Measurements from ENCODE around the gene IGSF6. TPM values are rescaled to one million over a fixed set of nuclear protein-coding genes. Genes with fewer than 3 reads are reported as not detected.

The IGSF6 gene
- total RNA-seq, 4 donors from 2014 or later = 0.76 to 7.4 (median 1.3) TPM; not detected in 1

DNA sequence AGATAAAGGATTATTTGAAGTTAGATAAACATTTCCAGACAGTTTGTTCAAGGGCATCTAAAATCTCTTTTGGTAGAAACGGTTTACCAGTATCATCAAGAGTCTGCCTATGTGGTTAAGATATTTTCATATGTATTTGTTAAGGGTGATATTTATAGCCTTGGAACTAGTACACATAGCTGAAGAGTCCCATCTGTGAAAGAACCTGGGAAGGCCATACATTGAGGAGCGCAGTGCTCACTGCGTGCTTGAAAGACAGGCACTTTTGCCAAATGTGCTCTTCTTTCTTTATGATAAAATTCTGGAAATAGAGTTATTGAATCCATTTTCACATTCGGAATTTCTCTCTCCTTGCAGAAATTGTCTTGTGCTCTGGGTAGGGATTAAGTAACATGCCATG lies 7.7 kb downstream of the IGSF6 start:
- no peak for TF ChIP-seq POLR2A (IDR thresholded peaks at IDR 0.05)
- TF ChIP-seq, protein P1, sequence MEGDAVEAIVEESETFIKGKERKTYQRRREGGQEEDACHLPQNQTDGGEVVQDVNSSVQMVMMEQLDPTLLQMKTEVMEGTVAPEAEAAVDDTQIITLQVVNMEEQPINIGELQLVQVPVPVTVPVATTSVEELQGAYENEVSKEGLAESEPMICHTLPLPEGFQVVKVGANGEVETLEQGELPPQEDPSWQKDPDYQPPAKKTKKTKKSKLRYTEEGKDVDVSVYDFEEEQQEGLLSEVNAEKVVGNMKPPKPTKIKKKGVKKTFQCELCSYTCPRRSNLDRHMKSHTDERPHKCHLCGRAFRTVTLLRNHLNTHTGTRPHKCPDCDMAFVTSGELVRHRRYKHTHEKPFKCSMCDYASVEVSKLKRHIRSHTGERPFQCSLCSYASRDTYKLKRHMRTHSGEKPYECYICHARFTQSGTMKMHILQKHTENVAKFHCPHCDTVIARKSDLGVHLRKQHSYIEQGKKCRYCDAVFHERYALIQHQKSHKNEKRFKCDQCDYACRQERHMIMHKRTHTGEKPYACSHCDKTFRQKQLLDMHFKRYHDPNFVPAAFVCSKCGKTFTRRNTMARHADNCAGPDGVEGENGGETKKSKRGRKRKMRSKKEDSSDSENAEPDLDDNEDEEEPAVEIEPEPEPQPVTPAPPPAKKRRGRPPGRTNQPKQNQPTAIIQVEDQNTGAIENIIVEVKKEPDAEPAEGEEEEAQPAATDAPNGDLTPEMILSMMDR (IDR thresholded peaks at IDR 0.05) = no peak
- Histone ChIP-seq H3K27ac (peak overlapping the region; percentile 64 to 80 (median 71)), H3K4me1 (peaks cover 0 to 27% (median 22%) of the 10 kb centered on the region in 4 donors), H3K27me3 (no peaks in the 10 kb centered on the region), H3K9me3 (no peaks in the 10 kb centered on the region), H3K36me3 (no peaks in the 10 kb centered on the region), H3K4me3 (peak overlapping the region in 1 of 4 donors; percentile 28)
- no peak for DNase-seq

- no peak overlapping the region for H3K27ac ChIP-seq
- H3K4me3 ChIP-seq = no peak overlapping the region
- TF ChIP-seq POLR2A (IDR thresholded peaks at IDR 0.05) = no peak
- TF ChIP-seq, protein P1 (IDR thresholded peaks at IDR 0.05) = no peak
- peaks cover 0 to 27% (median 22%) of the 10 kb centered on the region in 4 donors for H3K4me1 ChIP-seq
- H3K27me3 ChIP-seq = no peaks in the 10 kb centered on the region
- H3K36me3 ChIP-seq = no peaks in the 10 kb centered on the region
- no peak for DNase-seq
- H3K9me3 ChIP-seq = no peaks in the 10 kb centered on the region
These were observed 8.6 kb downstream of the IGSF6 start for GRCh38 chr16:21643785-21644184.

DNA sequence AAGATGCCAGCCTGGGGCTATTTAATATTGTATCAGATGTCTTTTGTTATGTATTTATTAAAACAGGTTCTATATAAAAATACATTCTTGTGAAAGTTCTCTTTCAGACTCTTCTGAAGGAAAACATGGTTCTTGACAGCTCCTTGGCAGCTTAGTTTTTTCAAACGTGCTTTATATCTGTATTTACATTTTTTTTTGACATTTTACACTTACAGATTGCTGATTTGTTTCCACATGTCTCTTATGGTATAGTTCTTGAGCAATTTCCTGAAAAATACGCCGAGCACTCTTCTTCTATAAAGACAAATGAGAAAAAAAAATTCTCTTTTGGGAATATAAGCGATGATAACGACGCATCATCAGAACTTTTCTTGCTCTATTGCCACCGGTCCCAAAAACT lies 9.5 kb downstream of the IGSF6 start:
- no peak overlapping the region for H3K4me3 ChIP-seq
- no peaks in the 10 kb centered on the region for H3K36me3 ChIP-seq
- no peak for DNase-seq
- no peaks in the 10 kb centered on the region for H3K9me3 ChIP-seq
- TF ChIP-seq, protein P1 (IDR thresholded peaks at IDR 0.05) = no peak
- no peak for TF ChIP-seq POLR2A (IDR thresholded peaks at IDR 0.05)
- no peak overlapping the region for H3K27ac ChIP-seq
- H3K27me3 ChIP-seq = no peaks in the 10 kb centered on the region
- H3K4me1 ChIP-seq = peaks cover 0 to 25% (median 19%) of the 10 kb centered on the region in 4 donors

DNA sequence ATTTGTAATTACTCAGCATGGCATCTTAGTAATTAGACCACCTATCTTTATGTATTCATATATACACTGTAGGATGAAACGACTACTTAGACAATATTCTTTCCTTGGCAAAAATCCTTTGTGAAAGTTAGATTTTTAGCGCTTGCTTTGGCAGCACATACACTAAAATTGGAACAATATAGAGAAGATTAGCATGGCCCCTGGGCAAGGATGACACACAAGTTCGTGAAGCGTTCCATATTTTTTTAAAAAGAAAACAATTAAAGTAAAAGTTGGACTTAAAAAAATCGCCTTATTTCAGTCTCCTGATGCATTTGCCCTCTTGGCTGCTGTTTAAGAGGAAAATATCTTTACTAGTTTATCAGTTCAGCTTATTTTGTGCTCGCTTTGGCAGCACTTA lies 10.5 kb downstream of the IGSF6 start:
- H3K4me3 ChIP-seq = no peak overlapping the region
- no peak for DNase-seq
- H3K4me1 ChIP-seq = peaks cover 0 to 19% (median 13%) of the 10 kb centered on the region in 4 donors
- no peaks in the 10 kb centered on the region for H3K27me3 ChIP-seq
- no peaks in the 10 kb centered on the region for H3K36me3 ChIP-seq
- TF ChIP-seq, protein P1 (IDR thresholded peaks at IDR 0.05) = no peak
- TF ChIP-seq POLR2A (IDR thresholded peaks at IDR 0.05) = no peak
- no peaks in the 10 kb centered on the region for H3K9me3 ChIP-seq
- H3K27ac ChIP-seq = no peak overlapping the region

- no peak overlapping the region for H3K4me3 ChIP-seq
- TF ChIP-seq, protein P1 (IDR thresholded peaks at IDR 0.05) = no peak
- no peak for TF ChIP-seq POLR2A (IDR thresholded peaks at IDR 0.05)
- no peaks in the 10 kb centered on the region for H3K4me1 ChIP-seq
- no peak for DNase-seq
- H3K27ac ChIP-seq = no peak overlapping the region
- H3K9me3 ChIP-seq = no peaks in the 10 kb centered on the region
- H3K27me3 ChIP-seq = no peaks in the 10 kb centered on the region
- H3K36me3 ChIP-seq = no peaks in the 10 kb centered on the region
These were observed 12.9 kb downstream of the IGSF6 start for GRCh38 chr16:21639493-21639892.

DNA sequence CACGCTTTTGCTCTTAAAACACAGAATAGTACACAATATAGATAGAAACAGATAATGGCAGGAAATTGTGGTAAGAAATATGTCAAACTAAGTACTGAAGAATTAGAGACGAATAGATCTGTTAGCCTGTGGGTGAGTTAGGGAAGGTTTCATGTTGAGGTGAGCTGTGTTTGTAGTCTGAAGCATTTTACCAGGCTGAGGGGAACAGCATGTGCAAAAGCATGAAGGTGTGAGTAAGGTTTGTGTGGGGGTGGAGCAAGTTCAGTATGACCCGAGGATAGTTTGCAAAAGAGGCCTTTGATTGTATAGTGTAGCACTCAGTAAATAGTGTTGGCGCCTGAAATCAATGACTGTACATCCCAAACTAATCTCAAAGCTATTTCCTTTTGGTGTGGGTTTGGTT lies 13.8 kb downstream of the IGSF6 start:
- H3K4me3 ChIP-seq = no peak overlapping the region
- DNase-seq = no peak
- no peaks in the 10 kb centered on the region for H3K9me3 ChIP-seq
- H3K4me1 ChIP-seq = no peaks in the 10 kb centered on the region
- no peaks in the 10 kb centered on the region for H3K36me3 ChIP-seq
- TF ChIP-seq, protein P1 (IDR thresholded peaks at IDR 0.05) = no peak
- TF ChIP-seq POLR2A (IDR thresholded peaks at IDR 0.05) = no peak
- H3K27me3 ChIP-seq = no peaks in the 10 kb centered on the region
- peak overlapping the region in 1 of 4 donors; percentile 35 for H3K27ac ChIP-seq

Data from Peyer's patch (tissue), 4 donors.